CD4-positive, alpha-beta T cell treated with Interleukin-17A for 1 hour (primary cell): ENCODE data around the gene TNKS2.
A peak's percentile ranks its signal among the peaks of the same experiment; 100 is the strongest.
"Not testable (repeated sequence)": the region's sequence is repeated elsewhere in the genome, so short reads cannot be mapped to it uniquely, and the experiment has no call there.

Source experiments
- DNase-seq: peaks from one replicate; pipeline ENCODE4 v3.0.0-alpha.2; 2020

The TNKS2 gene

GRCh38 chr10:91797048-91797690 is 1.1 kb upstream of the TNKS2 start:
- peak; percentile 30 for DNase-seq

- DNase-seq = peak; percentile 67
These were observed 704 bp downstream of the TNKS2 start for GRCh38 chr10:91798649-91799611.

GRCh38 chr10:91799612-91799975 is 1.4 kb downstream of the TNKS2 start:
- no peak for DNase-seq

- no peak for DNase-seq
These were observed 2.0 kb downstream of the TNKS2 start for GRCh38 chr10:91800182-91800581.

- DNase-seq = no peak
These were observed 2.5 kb downstream of the TNKS2 start for GRCh38 chr10:91800756-91801155.

GRCh38 chr10:91803386-91804125 is 5.3 kb downstream of the TNKS2 start:
- no peak for DNase-seq

GRCh38 chr10:91804126-91804510 is 5.9 kb downstream of the TNKS2 start:
- no peak for DNase-seq

GRCh38 chr10:91805110-91805838 is 7.0 kb downstream of the TNKS2 start:
- DNase-seq = no peak

GRCh38 chr10:91807264-91807663 is 9.0 kb downstream of the TNKS2 start:
- DNase-seq = not testable (repeated sequence)

GRCh38 chr10:91813251-91813650 is 15.0 kb downstream of the TNKS2 start:
- DNase-seq = no peak

- DNase-seq = no peak
These were observed 18.8 kb downstream of the TNKS2 start for GRCh38 chr10:91816981-91817380.

GRCh38 chr10:91820144-91820543 is 21.9 kb downstream of the TNKS2 start:
- no peak for DNase-seq

- no peak for DNase-seq
These were observed 25.9 kb downstream of the TNKS2 start for GRCh38 chr10:91824076-91824475.

- no peak for DNase-seq
These were observed 31.0 kb downstream of the TNKS2 start for GRCh38 chr10:91829268-91829667.

- no peak for DNase-seq
These were observed 40.0 kb downstream of the TNKS2 start for GRCh38 chr10:91838199-91838598.

GRCh38 chr10:91843083-91843482 is 44.9 kb downstream of the TNKS2 start:
- no peak for DNase-seq

GRCh38 chr10:91856637-91857036 is 58.4 kb downstream of the TNKS2 start:
- peak; percentile 4 for DNase-seq

- no peak for DNase-seq
These were observed 62.7 kb downstream of the TNKS2 start for GRCh38 chr10:91860885-91861284.

- no peak for DNase-seq
These were observed 65.9 kb downstream of the TNKS2 start for GRCh38 chr10:91864099-91864498.

GRCh38 chr10:91864744-91865143 is 66.5 kb downstream of the TNKS2 start:
- DNase-seq = no peak

GRCh38 chr10:91865562-91866081 is 67.4 kb downstream of the TNKS2 start:
- no peak for DNase-seq

GRCh38 chr10:91875156-91875555 is 76.9 kb downstream of the TNKS2 start:
- DNase-seq = no peak

- DNase-seq = no peak
These were observed 77.6 kb downstream of the TNKS2 start for GRCh38 chr10:91875779-91876178.
